Endothelial cell of umbilical vein (primary cell): ENCODE results near the gene WDR11. TPM values are rescaled to one million over a fixed set of nuclear protein-coding genes. Genes with fewer than 3 reads are reported as not detected.

Source experiments
- BruUV-seq: library from RNA; stranded (reverse); fragments of 400-500 nt; replicated peaks from 2 replicates; lab custom pipeline; 2021; lab: Mats Ljungman, UMichigan
- CTCF ChIA-PET: fragments of 300-600, 350-600 bp; sonication (Branson Sonifier 250); formaldehyde crosslinking; loops from one replicate; lab custom pipeline; 2021; ENCODE audit warnings: antibody characterized with exemption, inconsistent platforms; lab: Charles Lee
- POLR2A ChIA-PET: fragments of 300-600, 350-600 bp; sonication (Branson Sonifier 250); formaldehyde crosslinking; loops from one replicate; lab custom pipeline; 2021; ENCODE audit warnings: antibody characterized with exemption, inconsistent platforms; lab: Charles Lee
- DNase-seq: peaks from one replicate; pipeline ENCODE4 v3.0.0-alpha.2; 2011; ENCODE audit warnings: low read depth, low spot score
- FAIRE-seq: peaks from 2 replicates; lab custom pipeline; 2011; peaks lifted over from hg19 to GRCh38; lab: Jason Lieb, UNC
- H2AFZ ChIP-seq: 2 replicates; pipeline ENCODE4 v1.6.0; 2012; ENCODE audit warnings: low read depth, low read length, control low read depth, inconsistent platforms
- H3K27ac ChIP-seq: 2 replicates; pipeline ENCODE4 v1.5.1; 2011; ENCODE audit warnings: low read depth, mild to moderate bottlenecking, control low read depth, low read length, moderate library complexity; ENCODE audit not compliant: insufficient read depth
- H3K27me3 ChIP-seq, 2 experiments: 2 replicates each; pipeline versions ENCODE4 v1.6.0 to v1.6.1; 2011; ENCODE audit warnings: low read length in 2 of 2, mixed read lengths in 1 of 2; ENCODE audit not compliant: control insufficient read depth in 2 of 2, insufficient read depth in 2 of 2
- H3K36me3 ChIP-seq, 2 experiments: 2 replicates in 1 of 2; 3 replicates in 1 of 2; pipeline ENCODE4 v1.5.1; 2011; ENCODE audit warnings: low read length in 2 of 2, mild to moderate bottlenecking in 1 of 2, moderate library complexity in 1 of 2; ENCODE audit not compliant: control insufficient read depth in 2 of 2, insufficient read depth in 2 of 2; ENCODE audit errors: extremely low read depth in 1 of 2
- H3K4me1 ChIP-seq: 3 replicates; pipeline ENCODE4 v1.5.1; 2011; ENCODE audit warnings: mild to moderate bottlenecking, low read length; ENCODE audit not compliant: control insufficient read depth, insufficient read depth; ENCODE audit errors: extremely low read depth
- H3K4me2 ChIP-seq: 2 replicates; pipeline ENCODE4 v1.6.1; 2011; ENCODE audit warnings: low read length, control low read depth, mixed read lengths; ENCODE audit not compliant: insufficient read depth
- H3K4me3 ChIP-seq, 3 experiments: fragments of 200-600 bp in 1 of 3; sonication (generic), shearing (Covaris generic) in 1 of 3; replicated peaks in 1 of 3; 2 replicates each; pipeline ENCODE4 v1.5.1; 2011 to 2016; ENCODE audit warnings: control low read depth in 3 of 3, low read length in 3 of 3, mild to moderate bottlenecking in 2 of 3, inconsistent platforms in 1 of 3, low read depth in 1 of 3, moderate library complexity in 1 of 3; ENCODE audit not compliant: insufficient read depth in 1 of 3
- H3K79me2 ChIP-seq: 2 replicates; pipeline ENCODE4 v1.6.0; 2012; ENCODE audit warnings: low read length, inconsistent platforms; ENCODE audit not compliant: control insufficient read depth, insufficient read depth
- H3K9ac ChIP-seq: replicated peaks from 2 replicates; pipeline ENCODE3; 2011; ENCODE audit warnings: low read length, control low read depth; ENCODE audit not compliant: insufficient read depth; ENCODE audit errors: extremely low read depth
- H3K9me1 ChIP-seq: replicated peaks from 3 replicates; pipeline ENCODE4 v1.6.0; 2011; ENCODE audit warnings: mild to moderate bottlenecking, low read length; ENCODE audit not compliant: control insufficient read depth, insufficient read depth; ENCODE audit errors: extremely low read depth
- H3K9me3 ChIP-seq: replicated peaks from 2 replicates; pipeline ENCODE4 v1.5.1; 2012; ENCODE audit warnings: low read length, inconsistent platforms; ENCODE audit not compliant: control insufficient read depth, insufficient read depth
- H4K20me1 ChIP-seq: replicated peaks from 2 replicates; pipeline ENCODE3; 2011; ENCODE audit warnings: mild to moderate bottlenecking, low read length; ENCODE audit not compliant: control insufficient read depth, insufficient read depth; ENCODE audit errors: extremely low read depth
- CTCF ChIP-seq, 2 donors: IDR thresholded peaks; 1 replicate in 1 of 2; 2 replicates in 1 of 2; pipeline ENCODE4 v1.5.1; 2011; ENCODE audit warnings: low read length in 2 of 2, mild to moderate bottlenecking in 2 of 2, moderate library complexity in 2 of 2, control low read depth in 1 of 2, inconsistent platforms in 1 of 2, low read depth in 1 of 2; ENCODE audit not compliant: insufficient read depth in 1 of 2; ENCODE audit errors: extremely low read depth in 1 of 2
- EZH2 ChIP-seq: IDR thresholded peaks from 2 replicates; pipeline ENCODE4 v1.6.1; 2012; ENCODE audit warnings: borderline replicate concordance, low read depth, mild to moderate bottlenecking, moderate library complexity, low read length, inconsistent platforms; ENCODE audit not compliant: severe bottlenecking
- FOS ChIP-seq: IDR thresholded peaks from 2 replicates; pipeline ENCODE4 v1.6.1; 2011; ENCODE audit warnings: mild to moderate bottlenecking, low read length, moderate library complexity, borderline replicate concordance; ENCODE audit not compliant: insufficient read depth
- GATA2 ChIP-seq: IDR thresholded peaks from 2 replicates; pipeline ENCODE4 v1.7.0; 2011; ENCODE audit warnings: low read depth, mild to moderate bottlenecking, moderate library complexity, mixed read lengths, low read length; ENCODE audit not compliant: insufficient read length, insufficient read depth
- MAX ChIP-seq: IDR thresholded peaks from 2 replicates; pipeline ENCODE4 v1.6.1; 2011; ENCODE audit not compliant: insufficient read depth, insufficient read length
- MYC ChIP-seq: IDR thresholded peaks from one replicate; pipeline ENCODE4 v1.6.1; 2011; ENCODE audit warnings: mild to moderate bottlenecking, low read depth, low read length
- POLR2A ChIP-seq: IDR thresholded peaks from 2 replicates; pipeline ENCODE4 v1.6.1; 2012; ENCODE audit warnings: low read depth, mild to moderate bottlenecking, control low read depth, low read length
- POLR2AphosphoS5 ChIP-seq: IDR thresholded peaks from 2 replicates; pipeline ENCODE4 v1.6.1; 2012; ENCODE audit warnings: low read depth, mild to moderate bottlenecking, control low read depth, low read length, moderate library complexity; ENCODE audit not compliant: insufficient read depth
- dilution Hi-C: fragments of 300-500 bp; cut with MboI; formaldehyde crosslinking; loops from one replicate; pipeline ENCODE4 v1.15.0; 2019; ENCODE audit warnings: low sequenced_read_pairs; ENCODE audit not compliant: extremely low pct_ligation_motif_present
- intact Hi-C: fragments of 100-400 bp; cut with micrococcal nuclease; formaldehyde crosslinking; loops from one replicate; pipeline ENCODE4 v1.10.0; 2022
- polyA plus RNA-seq, 4 experiments: library from polyadenylated mRNA; depleted of rRNA in 3 of 4; stranded (reverse) in 3 of 4; unstranded in 1 of 4; fragments of >200 nt; gene quantifications; 2 replicates each; pipeline versions ENCODE4 v1.2.1 to v1.2.3, GENCODE V29; 2011 to 2012; ENCODE audit warnings: missing spikeins in 1 of 4
- total RNA-seq: library from RNA; stranded (reverse); gene quantifications from 2 replicates; pipeline ENCODE4 v1.2.3, GENCODE V29; 2021

WDR11 gene
- total and polyA plus RNA-seq, 2 donors (not counting 3 experiments of a cell fraction or from before 2014, with no cell fraction given): 63.6 to 73.9 TPM

- Histone ChIP-seq H3K27ac (no peak overlapping the region), H3K4me3 (peak overlapping the region in 2 of 3 experiments; percentile 31 to 36), H3K79me2 (no peaks in the 10 kb centered on the region), H3K9me1 (no peaks in the 10 kb centered on the region), H3K27me3 (peaks cover 21 to 28% of the 10 kb centered on the region in 2 experiments), H3K4me2 (peak overlapping the region; percentile 4), H4K20me1 (no peaks in the 10 kb centered on the region), H3K4me1 (peaks cover 9% of the 10 kb centered on the region), H3K9me3 (no peaks in the 10 kb centered on the region), H2AFZ (peak overlapping the region; percentile 78), H3K36me3 (no peaks in the 10 kb centered on the region), H3K9ac (no peak overlapping the region)
- ChIA-PET CTCF (interaction anchor here (0.6 to 2.5 kb wide), 43 partner anchors 9 to 1466 kb away, joined by 3 to 141 read pairs (median 4); no protein-coding TSS in a partner anchor), POLR2A (no interaction called here)
- FAIRE-seq (peak; percentile 21), DNase-seq (peak; percentile 66)
- TF ChIP-seq CTCF (IDR thresholded peaks at IDR 0.05; ENCODE audit: extremely low read depth in 1 of 2, insufficient read depth in 1 of 2, low read depth in 1 of 2, low read length in 2 of 2) (peak; percentile 85 to 91), POLR2A (no peak)
- intact Hi-C loops (loop anchor here (1.0 to 5.0 kb wide), 6 partner anchors 659 to 1103 kb away; no protein-coding TSS in a partner anchor), dilution Hi-C loops (no loop called here)
- no TSS peak for BruUV-seq
Measured at GRCh38 chr10:120948889-120949608, 97.9 kb downstream of the WDR11 start.

- intact Hi-C loops: loop anchor here (1.0 to 5.0 kb wide), 6 partner anchors 659 to 1103 kb away; no protein-coding TSS in a partner anchor
- Histone ChIP-seq H3K27me3 (peaks cover 21 to 28% of the 10 kb centered on the region in 2 experiments), H3K9ac (no peak overlapping the region), H3K79me2 (no peaks in the 10 kb centered on the region), H3K4me2 (peak overlapping the region; percentile 4), H3K9me3 (no peaks in the 10 kb centered on the region), H4K20me1 (no peaks in the 10 kb centered on the region), H3K4me3 (peak overlapping the region in 1 of 3 experiments; percentile 31), H3K4me1 (peaks cover 9% of the 10 kb centered on the region), H3K36me3 (no peaks in the 10 kb centered on the region), H3K9me1 (no peaks in the 10 kb centered on the region), H3K27ac (no peak overlapping the region), H2AFZ (peak overlapping the region; percentile 78)
- POLR2A ChIA-PET: no interaction called here
- FAIRE-seq (no peak), DNase-seq (peak; percentile 29)
- TF ChIP-seq GATA2: no peak
- peak; percentile 84 for TF ChIP-seq EZH2
- no peak for TF ChIP-seq POLR2A
- no peak for TF ChIP-seq FOS
- no peak for TF ChIP-seq MAX
- TF ChIP-seq MYC: no peak
- no peak for TF ChIP-seq POLR2AphosphoS5
- TF ChIP-seq CTCF (IDR thresholded peaks at IDR 0.05; ENCODE audit: extremely low read depth in 1 of 2, insufficient read depth in 1 of 2, low read depth in 1 of 2, low read length in 2 of 2): no peak
- dilution Hi-C loops: no loop called here
- no TSS peak for BruUV-seq
- CTCF ChIA-PET: interaction anchor here (0.6 to 2.5 kb wide), 41 partner anchors 8 to 1465 kb away, joined by 3 to 141 read pairs (median 5); no protein-coding TSS in a partner anchor
Measured at GRCh38 chr10:120949609-120950031, 98.5 kb downstream of the WDR11 start.
